GM12878 (cell line): ENCODE data around the gene RBM26.

ENCODE experiments used
- BHLHE40 ChIP-seq, 2 experiments: fragments of 450-650 bp in 1 of 2; IDR thresholded peaks; 2 replicates each; pipeline ENCODE4 v1.6.1; 2011 to 2017; ENCODE audit warnings: low read depth in 2 of 2, borderline replicate concordance in 1 of 2, improper control_type of control experiment in 1 of 2, low read length in 1 of 2, mild to moderate bottlenecking in 1 of 2
- CBX5 ChIP-seq: sonication (generic); IDR thresholded peaks from 2 replicates; pipeline ENCODE4 v1.6.1; 2016; ENCODE audit warnings: low read depth, moderate library complexity, mild to moderate bottlenecking, inconsistent platforms
- DPF2 ChIP-seq: fragments of 450-650 bp; IDR thresholded peaks from 2 replicates; pipeline ENCODE4 v1.6.1; 2017; ENCODE audit warnings: mild to moderate bottlenecking
- HDGF ChIP-seq: fragments of 450-650 bp; IDR thresholded peaks from 2 replicates; pipeline ENCODE4 v1.6.1; 2016; ENCODE audit warnings: antibody characterized with exemption
- POLR2A ChIP-seq: IDR thresholded peaks from 2 replicates; pipeline ENCODE4 v1.6.1; 2011; ENCODE audit warnings: low read depth, mild to moderate bottlenecking, low read length
- TAF1 ChIP-seq: IDR thresholded peaks from 2 replicates; pipeline ENCODE4 v1.6.1; 2011; ENCODE audit warnings: mild to moderate bottlenecking, low read depth, low read length, borderline replicate concordance
- TBL1XR1 ChIP-seq: IDR thresholded peaks from 2 replicates; pipeline ENCODE4 v1.6.1; 2012; ENCODE audit warnings: low read depth, low read length, improper control_type of control experiment
- ZNF274 ChIP-seq: IDR thresholded peaks from one replicate; pipeline ENCODE4 v1.8.0; 2011; ENCODE audit not compliant: insufficient read length, insufficient read depth
- TF ChIP-seq, protein P1 (sequence below): IDR thresholded peaks from 2 replicates; pipeline ENCODE4 v1.6.1; 2012; ENCODE audit warnings: mild to moderate bottlenecking, low read depth, low read length
- TF ChIP-seq, protein P2 (sequence below): IDR thresholded peaks from 2 replicates; pipeline ENCODE4 v1.6.1; 2011; ENCODE audit warnings: low read depth, low read length, improper control_type of control experiment, borderline replicate concordance
- TF ChIP-seq, protein P3 (sequence below), 3 experiments: IDR thresholded peaks in 2 of 3; conservative IDR thresholded peaks in 1 of 3; 2 replicates each; pipeline ENCODE4 v1.5.1; 2011; ENCODE audit warnings: low read depth in 3 of 3, low read length in 3 of 3, mild to moderate bottlenecking in 3 of 3, control low read depth in 2 of 3, moderate library complexity in 2 of 3, inconsistent platforms in 1 of 3, mixed read lengths in 1 of 3; ENCODE audit not compliant: control insufficient read depth in 2 of 3, insufficient read depth in 1 of 3; ENCODE audit errors: extremely low read depth in 1 of 3
- TF ChIP-seq, protein P4 (sequence below): fragments of 450-650 bp; IDR thresholded peaks from 2 replicates; pipeline ENCODE4 v1.6.1; 2017; ENCODE audit warnings: mild to moderate bottlenecking, moderate library complexity

DNA sequence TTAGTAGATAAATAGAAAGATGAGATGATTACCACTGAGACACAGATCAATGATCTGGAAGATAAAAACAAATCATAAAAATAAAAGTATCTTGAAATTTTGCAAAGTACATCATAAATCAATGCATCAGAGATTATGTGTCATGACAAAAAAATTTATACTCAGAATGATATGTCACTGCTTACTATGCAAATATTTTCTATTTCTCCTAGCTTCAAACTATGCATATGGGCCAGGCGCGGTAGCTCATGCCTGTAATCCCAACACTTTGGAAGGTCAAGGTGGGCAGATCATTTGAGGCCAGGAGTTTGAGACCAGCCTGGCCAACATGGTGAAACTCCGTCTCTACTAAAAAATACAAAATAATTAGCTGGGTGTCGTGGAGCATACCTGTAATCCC lies 17.3 kb upstream of the RBM26 start:
- TF ChIP-seq, protein P1, sequence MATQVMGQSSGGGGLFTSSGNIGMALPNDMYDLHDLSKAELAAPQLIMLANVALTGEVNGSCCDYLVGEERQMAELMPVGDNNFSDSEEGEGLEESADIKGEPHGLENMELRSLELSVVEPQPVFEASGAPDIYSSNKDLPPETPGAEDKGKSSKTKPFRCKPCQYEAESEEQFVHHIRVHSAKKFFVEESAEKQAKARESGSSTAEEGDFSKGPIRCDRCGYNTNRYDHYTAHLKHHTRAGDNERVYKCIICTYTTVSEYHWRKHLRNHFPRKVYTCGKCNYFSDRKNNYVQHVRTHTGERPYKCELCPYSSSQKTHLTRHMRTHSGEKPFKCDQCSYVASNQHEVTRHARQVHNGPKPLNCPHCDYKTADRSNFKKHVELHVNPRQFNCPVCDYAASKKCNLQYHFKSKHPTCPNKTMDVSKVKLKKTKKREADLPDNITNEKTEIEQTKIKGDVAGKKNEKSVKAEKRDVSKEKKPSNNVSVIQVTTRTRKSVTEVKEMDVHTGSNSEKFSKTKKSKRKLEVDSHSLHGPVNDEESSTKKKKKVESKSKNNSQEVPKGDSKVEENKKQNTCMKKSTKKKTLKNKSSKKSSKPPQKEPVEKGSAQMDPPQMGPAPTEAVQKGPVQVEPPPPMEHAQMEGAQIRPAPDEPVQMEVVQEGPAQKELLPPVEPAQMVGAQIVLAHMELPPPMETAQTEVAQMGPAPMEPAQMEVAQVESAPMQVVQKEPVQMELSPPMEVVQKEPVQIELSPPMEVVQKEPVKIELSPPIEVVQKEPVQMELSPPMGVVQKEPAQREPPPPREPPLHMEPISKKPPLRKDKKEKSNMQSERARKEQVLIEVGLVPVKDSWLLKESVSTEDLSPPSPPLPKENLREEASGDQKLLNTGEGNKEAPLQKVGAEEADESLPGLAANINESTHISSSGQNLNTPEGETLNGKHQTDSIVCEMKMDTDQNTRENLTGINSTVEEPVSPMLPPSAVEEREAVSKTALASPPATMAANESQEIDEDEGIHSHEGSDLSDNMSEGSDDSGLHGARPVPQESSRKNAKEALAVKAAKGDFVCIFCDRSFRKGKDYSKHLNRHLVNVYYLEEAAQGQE, result no peak
- TF ChIP-seq HDGF (no peak), POLR2A (no peak), TBL1XR1 (no peak), BHLHE40 (IDR thresholded peaks at IDR 0.05; ENCODE audit: borderline replicate concordance in 1 of 2, low read depth in 2 of 2, low read length in 1 of 2) (no peak), DPF2 (no peak), CBX5 (no peak), ZNF274 (no peak), TAF1 (no peak)
- TF ChIP-seq, protein P2, sequence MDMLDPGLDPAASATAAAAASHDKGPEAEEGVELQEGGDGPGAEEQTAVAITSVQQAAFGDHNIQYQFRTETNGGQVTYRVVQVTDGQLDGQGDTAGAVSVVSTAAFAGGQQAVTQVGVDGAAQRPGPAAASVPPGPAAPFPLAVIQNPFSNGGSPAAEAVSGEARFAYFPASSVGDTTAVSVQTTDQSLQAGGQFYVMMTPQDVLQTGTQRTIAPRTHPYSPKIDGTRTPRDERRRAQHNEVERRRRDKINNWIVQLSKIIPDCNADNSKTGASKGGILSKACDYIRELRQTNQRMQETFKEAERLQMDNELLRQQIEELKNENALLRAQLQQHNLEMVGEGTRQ, result no peak
- TF ChIP-seq, protein P3, sequence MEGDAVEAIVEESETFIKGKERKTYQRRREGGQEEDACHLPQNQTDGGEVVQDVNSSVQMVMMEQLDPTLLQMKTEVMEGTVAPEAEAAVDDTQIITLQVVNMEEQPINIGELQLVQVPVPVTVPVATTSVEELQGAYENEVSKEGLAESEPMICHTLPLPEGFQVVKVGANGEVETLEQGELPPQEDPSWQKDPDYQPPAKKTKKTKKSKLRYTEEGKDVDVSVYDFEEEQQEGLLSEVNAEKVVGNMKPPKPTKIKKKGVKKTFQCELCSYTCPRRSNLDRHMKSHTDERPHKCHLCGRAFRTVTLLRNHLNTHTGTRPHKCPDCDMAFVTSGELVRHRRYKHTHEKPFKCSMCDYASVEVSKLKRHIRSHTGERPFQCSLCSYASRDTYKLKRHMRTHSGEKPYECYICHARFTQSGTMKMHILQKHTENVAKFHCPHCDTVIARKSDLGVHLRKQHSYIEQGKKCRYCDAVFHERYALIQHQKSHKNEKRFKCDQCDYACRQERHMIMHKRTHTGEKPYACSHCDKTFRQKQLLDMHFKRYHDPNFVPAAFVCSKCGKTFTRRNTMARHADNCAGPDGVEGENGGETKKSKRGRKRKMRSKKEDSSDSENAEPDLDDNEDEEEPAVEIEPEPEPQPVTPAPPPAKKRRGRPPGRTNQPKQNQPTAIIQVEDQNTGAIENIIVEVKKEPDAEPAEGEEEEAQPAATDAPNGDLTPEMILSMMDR (IDR thresholded peaks at IDR 0.05 in 2 of 3, conservative IDR thresholded peaks at IDR 0.05 in 1 of 3; ENCODE audit: control insufficient read depth in 2 of 3, extremely low read depth in 1 of 3, insufficient read depth in 1 of 3, low read depth in 3 of 3, low read length in 3 of 3), result no peak
- TF ChIP-seq, protein P4, sequence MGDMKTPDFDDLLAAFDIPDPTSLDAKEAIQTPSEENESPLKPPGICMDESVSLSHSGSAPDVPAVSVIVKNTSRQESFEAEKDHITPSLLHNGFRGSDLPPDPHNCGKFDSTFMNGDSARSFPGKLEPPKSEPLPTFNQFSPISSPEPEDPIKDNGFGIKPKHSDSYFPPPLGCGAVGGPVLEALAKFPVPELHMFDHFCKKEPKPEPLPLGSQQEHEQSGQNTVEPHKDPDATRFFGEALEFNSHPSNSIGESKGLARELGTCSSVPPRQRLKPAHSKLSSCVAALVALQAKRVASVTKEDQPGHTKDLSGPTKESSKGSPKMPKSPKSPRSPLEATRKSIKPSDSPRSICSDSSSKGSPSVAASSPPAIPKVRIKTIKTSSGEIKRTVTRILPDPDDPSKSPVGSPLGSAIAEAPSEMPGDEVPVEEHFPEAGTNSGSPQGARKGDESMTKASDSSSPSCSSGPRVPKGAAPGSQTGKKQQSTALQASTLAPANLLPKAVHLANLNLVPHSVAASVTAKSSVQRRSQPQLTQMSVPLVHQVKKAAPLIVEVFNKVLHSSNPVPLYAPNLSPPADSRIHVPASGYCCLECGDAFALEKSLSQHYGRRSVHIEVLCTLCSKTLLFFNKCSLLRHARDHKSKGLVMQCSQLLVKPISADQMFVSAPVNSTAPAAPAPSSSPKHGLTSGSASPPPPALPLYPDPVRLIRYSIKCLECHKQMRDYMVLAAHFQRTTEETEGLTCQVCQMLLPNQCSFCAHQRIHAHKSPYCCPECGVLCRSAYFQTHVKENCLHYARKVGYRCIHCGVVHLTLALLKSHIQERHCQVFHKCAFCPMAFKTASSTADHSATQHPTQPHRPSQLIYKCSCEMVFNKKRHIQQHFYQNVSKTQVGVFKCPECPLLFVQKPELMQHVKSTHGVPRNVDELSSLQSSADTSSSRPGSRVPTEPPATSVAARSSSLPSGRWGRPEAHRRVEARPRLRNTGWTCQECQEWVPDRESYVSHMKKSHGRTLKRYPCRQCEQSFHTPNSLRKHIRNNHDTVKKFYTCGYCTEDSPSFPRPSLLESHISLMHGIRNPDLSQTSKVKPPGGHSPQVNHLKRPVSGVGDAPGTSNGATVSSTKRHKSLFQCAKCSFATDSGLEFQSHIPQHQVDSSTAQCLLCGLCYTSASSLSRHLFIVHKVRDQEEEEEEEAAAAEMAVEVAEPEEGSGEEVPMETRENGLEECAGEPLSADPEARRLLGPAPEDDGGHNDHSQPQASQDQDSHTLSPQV, result no peak
